ENCODE measurements around the gene MINDY4.

MINDY4 gene

GRCh38 chr7:30917216-30917893, 146.1 kb downstream of the MINDY4 start:
- H3K4me3 ChIP-seq (ENCODE audit: low read length) = no peak overlapping the region
- no peak for TF ChIP-seq CTCF (conservative IDR thresholded peaks at IDR 0.05; ENCODE audit: low read length)
- DNase-seq (ENCODE audit: low read depth) = no peak

- TF ChIP-seq CTCF (conservative IDR thresholded peaks at IDR 0.05; ENCODE audit: low read length) = no peak
- DNase-seq (ENCODE audit: low read depth) = no peak
- H3K4me3 ChIP-seq (ENCODE audit: low read length) = no peak overlapping the region
Observed at GRCh38 chr7:30918676-30919075, 147.5 kb downstream of the MINDY4 start.

GRCh38 chr7:30920021-30920583, 148.9 kb downstream of the MINDY4 start:
- no peak overlapping the region for H3K4me3 ChIP-seq (ENCODE audit: low read length)
- no peak for TF ChIP-seq CTCF (conservative IDR thresholded peaks at IDR 0.05; ENCODE audit: low read length)
- peak; percentile 38 for DNase-seq (ENCODE audit: low read depth)

GRCh38 chr7:30920584-30921539, 149.6 kb downstream of the MINDY4 start:
- DNase-seq (ENCODE audit: low read depth) = peak; percentile 65
- TF ChIP-seq CTCF (conservative IDR thresholded peaks at IDR 0.05; ENCODE audit: low read length) = no peak
- H3K4me3 ChIP-seq (ENCODE audit: low read length) = no peak overlapping the region

GRCh38 chr7:30921540-30922401, 150.6 kb downstream of the MINDY4 start:
- no peak for DNase-seq (ENCODE audit: low read depth)
- no peak for TF ChIP-seq CTCF (conservative IDR thresholded peaks at IDR 0.05; ENCODE audit: low read length)
- H3K4me3 ChIP-seq (ENCODE audit: low read length) = no peak overlapping the region

GRCh38 chr7:30922596-30922995, 151.4 kb downstream of the MINDY4 start:
- no peak for DNase-seq (ENCODE audit: low read depth)
- H3K4me3 ChIP-seq (ENCODE audit: low read length) = no peak overlapping the region
- TF ChIP-seq CTCF (conservative IDR thresholded peaks at IDR 0.05; ENCODE audit: low read length) = no peak
